GM19023 (cell line): ENCODE measurements around the gene MYH7B.

Source experiments
- ATAC-seq: cut with Tn5 transposase; IDR thresholded peaks from one replicate; pipeline ENCODE4 v1.9.1; 2021; ENCODE audit warnings: mild to moderate bottlenecking, moderate library complexity; ENCODE audit not compliant: unreplicated experiment

Gene MYH7B

GRCh38 chr20:34955231-34956040 is at the start of gene MYH7B, which contains the start of gene GSS:
MYH7B (plus strand) TSS chr20:34955868; CDS start chr20:34978006, 22,138 bp downstream.
GSS (minus strand) TSS chr20:34955806; CDS start chr20:34951852, 3,954 bp downstream.
- peak; percentile 91 for ATAC-seq

- no peak for ATAC-seq
These were observed 47.8 kb upstream of the MYH7B start for GRCh38 chr20:34907616-34908469.

- ATAC-seq = no peak
These were observed 40.5 kb upstream of the MYH7B start for GRCh38 chr20:34915131-34915530.

GRCh38 chr20:34915749-34916455 is 39.8 kb upstream of the MYH7B start:
- no peak for ATAC-seq

- no peak for ATAC-seq
These were observed 38.8 kb upstream of the MYH7B start for GRCh38 chr20:34916774-34917354.

GRCh38 chr20:34920055-34920454 is 35.6 kb upstream of the MYH7B start:
- no peak for ATAC-seq

- ATAC-seq = no peak
These were observed 34.2 kb upstream of the MYH7B start for GRCh38 chr20:34921436-34921835.

GRCh38 chr20:34922654-34923381 is 32.9 kb upstream of the MYH7B start:
- ATAC-seq = no peak

- ATAC-seq = no peak
These were observed 32.3 kb upstream of the MYH7B start for GRCh38 chr20:34923414-34923813.

GRCh38 chr20:34925341-34925740 is 30.3 kb upstream of the MYH7B start:
- no peak for ATAC-seq

- no peak for ATAC-seq
These were observed 29.7 kb upstream of the MYH7B start for GRCh38 chr20:34925981-34926380.

- ATAC-seq = no peak
These were observed 29.1 kb upstream of the MYH7B start for GRCh38 chr20:34926581-34926980.

GRCh38 chr20:34927736-34928135 is 27.9 kb upstream of the MYH7B start:
- ATAC-seq = no peak

- ATAC-seq = no peak
These were observed 27.3 kb upstream of the MYH7B start for GRCh38 chr20:34928411-34928810.

GRCh38 chr20:34931771-34932170 is 23.9 kb upstream of the MYH7B start:
- ATAC-seq = no peak

- no peak for ATAC-seq
These were observed 17.1 kb upstream of the MYH7B start for GRCh38 chr20:34938466-34939163.

- no peak for ATAC-seq
These were observed 15.6 kb upstream of the MYH7B start for GRCh38 chr20:34940081-34940481.

GRCh38 chr20:34941226-34941625 is 14.4 kb upstream of the MYH7B start:
- no peak for ATAC-seq

GRCh38 chr20:34942301-34942700 is 13.4 kb upstream of the MYH7B start:
- ATAC-seq = no peak
